DOHH2 (cell line): ENCODE data around the gene FOSL2.

ENCODE experiments used
- CTCF ChIP-seq: fragments of 200-600 bp; sonication (generic); IDR thresholded peaks from one replicate; pipeline ENCODE4 v1.5.1; 2014; ENCODE audit warnings: antibody characterized with exemption, mild to moderate bottlenecking, low read depth, low read length; ENCODE audit not compliant: poor library complexity, severe bottlenecking
- EZH2phosphoT487 ChIP-seq: fragments of 200-600 bp; sonication (generic); IDR thresholded peaks from 2 replicates; pipeline ENCODE4 v1.6.1; 2017; ENCODE audit warnings: borderline replicate concordance, mild to moderate bottlenecking, antibody characterized with exemption, low read length, moderate library complexity, mixed read lengths

GRCh38 chr2:28366149-28366495 lies 26.5 kb upstream of the FOSL2 start:
- TF ChIP-seq CTCF (no peak), EZH2phosphoT487 (no peak)
